NCI-H128 (cell line): Measurements from ENCODE around the gene IMPDH2.

Source experiments
- DNase-seq: peaks from one replicate; lab custom pipeline; 2025; ENCODE audit not compliant: unreplicated experiment; lab: John Stamatoyannopoulos, UW

The IMPDH2 gene

GRCh38 chr3:49028673-49029562, at the start of gene IMPDH2:
Gene IMPDH2, minus strand, starts transcription at chr3:49029398. Its CDS starts 48 bp downstream, at chr3:49029350.
- DNase-seq: peak; percentile 85

- DNase-seq: no peak
Observed at GRCh38 chr3:49076646-49077045, 47.4 kb upstream of the IMPDH2 start.

GRCh38 chr3:49076116-49076515, 46.9 kb upstream of the IMPDH2 start:
- no peak for DNase-seq

- no peak for DNase-seq
Observed at GRCh38 chr3:49058011-49058410, 28.8 kb upstream of the IMPDH2 start.

- no peak for DNase-seq
Observed at GRCh38 chr3:49057268-49057667, 28.1 kb upstream of the IMPDH2 start.

GRCh38 chr3:49054344-49054862, 25.2 kb upstream of the IMPDH2 start:
- DNase-seq: no peak

GRCh38 chr3:49053543-49053942, 24.3 kb upstream of the IMPDH2 start:
- DNase-seq: no peak

GRCh38 chr3:49035281-49035680, 6.1 kb upstream of the IMPDH2 start:
- no peak for DNase-seq

GRCh38 chr3:49034650-49035049, 5.5 kb upstream of the IMPDH2 start:
- no peak for DNase-seq

GRCh38 chr3:49032646-49033304, 3.6 kb upstream of the IMPDH2 start:
- no peak for DNase-seq

- DNase-seq: no peak
Observed at GRCh38 chr3:49030321-49030720, 1.1 kb upstream of the IMPDH2 start.

GRCh38 chr3:49029563-49029884, 326 bp upstream of the IMPDH2 start:
- DNase-seq: no peak

- no peak for DNase-seq
Observed at GRCh38 chr3:49028298-49028672, 913 bp downstream of the IMPDH2 start.

- no peak for DNase-seq
Observed at GRCh38 chr3:49027634-49028033, 1.6 kb downstream of the IMPDH2 start.

- no peak for DNase-seq
Observed at GRCh38 chr3:49026536-49026935, 2.7 kb downstream of the IMPDH2 start.

GRCh38 chr3:49025793-49026520, 3.2 kb downstream of the IMPDH2 start:
- no peak for DNase-seq

GRCh38 chr3:49025005-49025792, 4.0 kb downstream of the IMPDH2 start:
- DNase-seq: no peak

- DNase-seq: no peak
Observed at GRCh38 chr3:49024449-49024848, 4.7 kb downstream of the IMPDH2 start.

GRCh38 chr3:49023775-49024174, 5.4 kb downstream of the IMPDH2 start:
- no peak for DNase-seq

GRCh38 chr3:49022688-49023171, 6.5 kb downstream of the IMPDH2 start:
- no peak for DNase-seq
